ENCODE results near the gene MBD3L5.
"Not testable (repeated sequence)": the region's sequence is repeated elsewhere in the genome, so short reads cannot be mapped to it uniquely, and the experiment has no call there.

Gene MBD3L5

GRCh38 chr19:7010722-7011593, 19.4 kb upstream of the MBD3L5 start:
- no peak overlapping the region for H3K4me3 ChIP-seq (ENCODE audit: low read depth, low read length)
- TF ChIP-seq, protein P1, sequence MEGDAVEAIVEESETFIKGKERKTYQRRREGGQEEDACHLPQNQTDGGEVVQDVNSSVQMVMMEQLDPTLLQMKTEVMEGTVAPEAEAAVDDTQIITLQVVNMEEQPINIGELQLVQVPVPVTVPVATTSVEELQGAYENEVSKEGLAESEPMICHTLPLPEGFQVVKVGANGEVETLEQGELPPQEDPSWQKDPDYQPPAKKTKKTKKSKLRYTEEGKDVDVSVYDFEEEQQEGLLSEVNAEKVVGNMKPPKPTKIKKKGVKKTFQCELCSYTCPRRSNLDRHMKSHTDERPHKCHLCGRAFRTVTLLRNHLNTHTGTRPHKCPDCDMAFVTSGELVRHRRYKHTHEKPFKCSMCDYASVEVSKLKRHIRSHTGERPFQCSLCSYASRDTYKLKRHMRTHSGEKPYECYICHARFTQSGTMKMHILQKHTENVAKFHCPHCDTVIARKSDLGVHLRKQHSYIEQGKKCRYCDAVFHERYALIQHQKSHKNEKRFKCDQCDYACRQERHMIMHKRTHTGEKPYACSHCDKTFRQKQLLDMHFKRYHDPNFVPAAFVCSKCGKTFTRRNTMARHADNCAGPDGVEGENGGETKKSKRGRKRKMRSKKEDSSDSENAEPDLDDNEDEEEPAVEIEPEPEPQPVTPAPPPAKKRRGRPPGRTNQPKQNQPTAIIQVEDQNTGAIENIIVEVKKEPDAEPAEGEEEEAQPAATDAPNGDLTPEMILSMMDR (IDR thresholded peaks at IDR 0.05; ENCODE audit: low read depth, low read length, missing control alignments) = no peak
- DNase-seq (ENCODE audit: low read depth) = no peak

DNA sequence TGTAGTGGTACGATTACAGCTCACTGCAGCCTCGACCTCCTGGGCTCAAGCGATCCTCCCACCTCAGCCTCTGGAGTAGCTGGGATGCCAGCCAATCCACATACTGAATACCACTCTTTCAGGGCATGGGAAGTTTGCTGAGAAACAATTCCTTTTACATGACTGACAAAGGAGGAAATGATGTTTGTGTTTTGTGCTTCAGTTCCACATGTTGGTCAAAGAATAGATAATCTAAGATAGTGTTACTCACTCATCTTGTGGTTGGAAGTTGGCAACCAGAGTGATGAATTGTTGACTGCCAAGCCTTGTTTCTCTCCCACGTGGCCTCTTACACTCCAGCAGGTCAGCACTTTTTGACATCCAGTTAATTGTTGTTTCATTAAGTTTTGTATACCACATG, 16.7 kb upstream of the MBD3L5 start:
- H3K4me3 ChIP-seq (ENCODE audit: low read depth, low read length) = no peak overlapping the region
- no peak for DNase-seq (ENCODE audit: low read depth)
- TF ChIP-seq, protein P1 (IDR thresholded peaks at IDR 0.05; ENCODE audit: low read depth, low read length, missing control alignments) = no peak

DNA sequence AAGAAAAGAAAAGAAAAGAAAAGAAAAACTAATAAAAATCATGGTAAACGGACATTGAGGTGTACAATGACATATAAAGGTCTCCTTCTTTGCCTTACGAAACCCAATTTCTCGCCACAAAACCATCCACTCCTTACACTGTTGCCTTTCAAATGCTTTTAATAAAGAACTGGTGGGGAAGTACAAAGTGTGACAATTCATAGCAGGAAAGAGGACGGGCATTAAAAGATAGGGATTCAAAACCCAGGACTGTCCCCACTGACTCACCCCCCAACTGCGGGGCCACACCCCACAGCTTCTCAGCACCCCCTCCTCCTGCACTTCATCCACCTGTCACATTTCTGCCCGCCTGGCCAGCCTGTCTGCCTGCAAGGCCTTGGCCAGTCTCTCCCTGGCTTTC, 11.6 kb upstream of the MBD3L5 start:
- no peak for DNase-seq (ENCODE audit: low read depth)
- H3K4me3 ChIP-seq (ENCODE audit: low read depth, low read length) = no peak overlapping the region
- TF ChIP-seq, protein P1 (IDR thresholded peaks at IDR 0.05; ENCODE audit: low read depth, low read length, missing control alignments) = no peak

GRCh38 chr19:7021331-7021730, 9.0 kb upstream of the MBD3L5 start, which contains the start of gene MBD3L2B:
Gene MBD3L2B (minus strand): TSS chr19:7021431. CDS start chr19:7021397, 34 bp downstream.
- DNase-seq (ENCODE audit: low read depth); H3K4me3 ChIP-seq (ENCODE audit: low read depth, low read length): not testable (repeated sequence)

- H3K4me3 ChIP-seq (ENCODE audit: low read depth, low read length); DNase-seq (ENCODE audit: low read depth): not testable (repeated sequence)
Measured at GRCh38 chr19:7028790-7029189, 1.6 kb upstream of the MBD3L5 start.

DNA sequence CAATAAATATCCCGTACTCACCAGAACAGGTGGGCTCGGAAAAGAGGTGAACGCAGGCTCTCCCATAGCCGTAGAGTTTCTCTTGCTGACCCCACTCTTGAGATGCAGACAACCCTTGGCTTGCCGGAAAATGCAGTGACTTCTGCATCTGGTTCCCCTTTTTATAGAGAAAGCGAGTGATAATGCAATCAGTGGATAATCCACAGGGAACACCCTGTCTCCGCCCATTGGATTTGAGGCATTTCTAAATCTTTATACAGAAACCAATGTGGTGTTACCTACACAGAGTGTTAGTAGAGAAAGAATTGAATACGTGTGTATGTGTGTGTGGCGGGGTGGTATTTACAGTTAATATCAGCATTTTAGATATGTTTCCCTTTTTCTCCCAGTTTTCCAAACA, 9.7 kb downstream of the MBD3L5 start, which contains the start of gene MBD3L4:
Gene MBD3L4, minus strand, starts transcription at position 101 of the 400 bp plus-strand sequence. Its CDS starts 35 bp downstream, at position 66.
- not testable (repeated sequence) for DNase-seq (ENCODE audit: low read depth)

GRCh38 chr19:7041563-7041962, 11.2 kb downstream of the MBD3L5 start:
- H3K4me3 ChIP-seq (ENCODE audit: low read depth, low read length); DNase-seq (ENCODE audit: low read depth): not testable (repeated sequence)

More for the DNA sequence above, 9.7 kb downstream of the MBD3L5 start, which contains the start of gene MBD3L4:
- H3K4me3 ChIP-seq (ENCODE audit: low read depth, low read length) = not testable (repeated sequence)

GRCh38 chr19:7049021-7049420, 18.6 kb downstream of the MBD3L5 start, which contains the start of gene MBD3L2:
Gene MBD3L2 (plus strand): TSS chr19:7049321. CDS start chr19:7049374, 53 bp downstream.
- DNase-seq (ENCODE audit: low read depth); H3K4me3 ChIP-seq (ENCODE audit: low read depth, low read length): not testable (repeated sequence)

DNA sequence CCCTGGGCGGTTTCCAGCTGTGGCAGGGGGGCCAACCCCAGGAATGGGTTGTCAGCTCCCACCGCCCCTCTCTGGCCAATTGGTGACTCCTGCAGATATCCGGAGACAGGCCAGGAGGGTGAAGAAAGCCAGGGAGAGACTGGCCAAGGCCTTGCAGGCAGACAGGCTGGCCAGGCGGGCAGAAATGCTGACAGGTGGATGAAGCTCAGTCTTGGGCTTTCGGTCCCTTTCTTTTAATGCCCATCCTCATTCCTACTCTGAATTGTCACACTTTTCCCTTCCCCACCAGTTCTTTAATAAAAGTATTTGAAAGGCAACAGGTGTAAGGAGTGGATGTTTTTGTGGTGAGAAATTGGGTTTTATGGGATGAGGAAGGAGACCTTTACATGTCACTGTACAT, 21.0 kb downstream of the MBD3L5 start:
- DNase-seq (ENCODE audit: low read depth); H3K4me3 ChIP-seq (ENCODE audit: low read depth, low read length): not testable (repeated sequence)

DNA sequence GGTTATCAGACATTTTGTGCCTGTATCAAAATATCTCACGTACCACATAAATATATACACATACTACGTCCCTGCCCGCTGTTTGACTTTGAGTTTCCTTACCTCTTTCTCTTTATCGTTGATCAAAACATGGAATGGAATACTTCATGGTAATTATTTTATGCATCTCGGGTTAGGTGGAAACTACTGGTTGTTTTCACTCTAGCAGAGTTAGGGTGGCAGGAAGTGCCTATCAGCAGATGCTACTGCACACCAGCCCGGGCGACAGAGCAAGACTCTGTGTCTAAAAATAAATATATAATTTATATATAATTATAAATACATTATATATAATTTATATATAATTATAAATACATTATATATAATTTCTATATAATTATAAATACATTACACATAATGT, 22.5 kb downstream of the MBD3L5 start:
- not testable (repeated sequence) for DNase-seq (ENCODE audit: low read depth); H3K4me3 ChIP-seq (ENCODE audit: low read depth, low read length)

DNA sequence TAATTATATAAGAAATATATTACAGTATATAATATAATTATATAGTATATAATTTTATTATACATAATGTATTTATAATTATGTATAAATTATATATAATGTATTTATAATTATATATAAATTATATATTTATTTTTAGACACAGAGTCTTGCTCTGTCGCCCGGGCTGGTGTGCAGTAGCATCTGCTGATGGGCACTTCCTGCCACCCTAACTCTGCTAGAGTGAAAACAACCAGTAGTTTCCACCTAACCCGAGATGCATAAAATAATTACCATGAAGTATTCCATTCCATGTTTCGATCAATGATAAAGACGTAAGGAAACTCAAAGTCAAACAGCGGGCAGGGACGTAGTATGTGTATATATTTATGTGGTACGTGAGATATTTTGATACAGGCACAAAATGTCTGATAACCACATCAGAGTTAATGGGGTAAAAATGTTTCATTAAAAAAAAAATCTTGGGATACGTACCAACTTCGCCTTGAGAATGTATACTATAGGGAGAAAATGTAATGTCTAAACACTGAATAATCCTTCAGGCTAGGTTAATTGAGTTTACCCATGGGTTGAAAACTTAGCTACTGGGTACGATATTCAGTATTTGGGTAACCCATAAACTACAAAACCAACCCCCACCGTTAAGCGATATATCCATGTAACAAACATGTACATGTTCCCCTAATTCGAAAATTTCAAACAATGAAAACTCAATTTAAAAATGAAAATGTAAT, 24.4 kb downstream of the MBD3L5 start:
- DNase-seq (ENCODE audit: low read depth); H3K4me3 ChIP-seq (ENCODE audit: low read depth, low read length): not testable (repeated sequence)

GRCh38 chr19:7055679-7056078, 25.3 kb downstream of the MBD3L5 start:
- DNase-seq (ENCODE audit: low read depth); H3K4me3 ChIP-seq (ENCODE audit: low read depth, low read length): not testable (repeated sequence)

- not testable (repeated sequence) for H3K4me3 ChIP-seq (ENCODE audit: low read depth, low read length); DNase-seq (ENCODE audit: low read depth)
Measured at GRCh38 chr19:7056371-7056770, 26.0 kb downstream of the MBD3L5 start.

DNA sequence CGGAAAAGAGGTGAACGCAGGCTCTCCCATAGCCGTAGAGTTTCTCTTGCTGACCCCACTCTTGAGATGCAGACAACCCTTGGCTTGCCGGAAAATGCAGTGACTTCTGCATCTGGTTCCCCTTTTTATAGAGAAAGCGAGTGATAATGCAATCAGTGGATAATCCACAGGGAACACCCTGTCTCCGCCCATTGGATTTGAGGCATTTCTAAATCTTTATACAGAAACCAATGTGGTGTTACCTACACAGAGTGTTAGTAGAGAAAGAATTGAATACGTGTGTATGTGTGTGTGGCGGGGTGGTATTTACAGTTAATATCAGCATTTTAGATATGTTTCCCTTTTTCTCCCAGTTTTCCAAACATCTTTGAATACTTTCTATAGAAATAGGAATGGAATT, 28.2 kb downstream of the MBD3L5 start, which contains the start of gene MBD3L3:
Gene MBD3L3, minus strand, starts transcription at position 101 of the 400 bp plus-strand sequence. Its CDS starts 71 bp downstream, at position 30.
- not testable (repeated sequence) for DNase-seq (ENCODE audit: low read depth); H3K4me3 ChIP-seq (ENCODE audit: low read depth, low read length)

GRCh38 chr19:7059977-7060376, 29.6 kb downstream of the MBD3L5 start:
- H3K4me3 ChIP-seq (ENCODE audit: low read depth, low read length); DNase-seq (ENCODE audit: low read depth): not testable (repeated sequence)

All from GM12864 (cell line).